K562 (cell line): ENCODE data around the gene RANBP3. TPM values are rescaled to one million over a fixed set of nuclear protein-coding genes. Genes with fewer than 3 reads are reported as not detected.

Experiments used
- BMI1 ChIP-seq: fragments of 150-350 bp; IDR thresholded peaks from 2 replicates; pipeline ENCODE4 v1.6.1; 2014; ENCODE audit warnings: low read length
- CBX1 ChIP-seq: sonication (generic); IDR thresholded peaks from 2 replicates; pipeline ENCODE4 v1.6.1; 2016; ENCODE audit warnings: antibody characterized with exemption, low read depth, mild to moderate bottlenecking
- E4F1 ChIP-seq: fragments of 250-450 bp; sonication (Bioruptor Pico); IDR thresholded peaks from 2 replicates; pipeline ENCODE4 v1.5.0; 2021; ENCODE audit warnings: mild to moderate bottlenecking, borderline replicate concordance
- FIP1L1 ChIP-seq: fragments of 200-400 bp; formaldehyde crosslinking; IDR thresholded peaks from 2 replicates; pipeline ENCODE4 v1.6.1; 2018; ENCODE audit warnings: mild to moderate bottlenecking, low read depth, low read length; ENCODE audit not compliant: poor library complexity, severe bottlenecking
- FOXK2 ChIP-seq, 2 experiments: fragments of 450-650 bp; IDR thresholded peaks in 1 of 2; conservative IDR thresholded peaks in 1 of 2; 2 replicates each; pipeline ENCODE4 v1.6.1; 2016; ENCODE audit warnings: low read depth in 2 of 2, mild to moderate bottlenecking in 1 of 2
- KAT2B ChIP-seq: IDR thresholded peaks from one replicate; pipeline ENCODE4 v1.6.1; 2012; ENCODE audit warnings: low read depth, mild to moderate bottlenecking, control low read depth, inconsistent platforms, low read length, moderate library complexity
- NR1H2 ChIP-seq: sonication (generic); formaldehyde crosslinking; IDR thresholded peaks from 2 replicates; pipeline ENCODE4 v1.4.0; 2020; ENCODE audit warnings: mild to moderate bottlenecking, missing genetic modification reagents
- PHB2 ChIP-seq: fragments of 450-650 bp; IDR thresholded peaks from 2 replicates; pipeline ENCODE4 v1.6.1; 2017; ENCODE audit warnings: low read depth
- PPARD ChIP-seq: fragments of 250-450 bp; sonication (Bioruptor Pico); IDR thresholded peaks from 2 replicates; pipeline ENCODE4 v1.8.0; 2022; ENCODE audit warnings: inconsistent platforms, mild to moderate bottlenecking, moderate library complexity
- PYGO2 ChIP-seq: fragments of 450-650 bp; IDR thresholded peaks from 2 replicates; pipeline ENCODE4 v1.6.1; 2016; ENCODE audit warnings: mild to moderate bottlenecking, missing genetic modification characterization, moderate library complexity, missing compliant biosample characterization
- RBFOX2 ChIP-seq: fragments of 200-400 bp; formaldehyde crosslinking; IDR thresholded peaks from 2 replicates; pipeline ENCODE4 v1.6.1; 2017; ENCODE audit warnings: low read depth, mild to moderate bottlenecking, low read length, moderate library complexity
- RUNX1 ChIP-seq: sonication (generic); IDR thresholded peaks from 2 replicates; pipeline ENCODE4 v1.6.1; 2016; ENCODE audit warnings: antibody characterized with exemption, low read depth
- STAT6 ChIP-seq: sonication (generic); formaldehyde crosslinking; IDR thresholded peaks from 2 replicates; pipeline ENCODE4 v1.8.1; 2023; ENCODE audit warnings: mild to moderate bottlenecking, missing genetic modification reagents
- ZBTB17 ChIP-seq: fragments of 450-650 bp; formaldehyde crosslinking; IDR thresholded peaks from 2 replicates; pipeline ENCODE4 v1.4.0; 2020; ENCODE audit warnings: mild to moderate bottlenecking
- ZMIZ1 ChIP-seq, 2 experiments: fragments of 150-350 bp in 1 of 2; IDR thresholded peaks; 2 replicates each; pipeline ENCODE4 v1.6.1; 2012 to 2016; ENCODE audit warnings: low read depth in 2 of 2, low read length in 2 of 2, mild to moderate bottlenecking in 1 of 2, moderate library complexity in 1 of 2
- ZNF140 ChIP-seq: fragments of 250-450 bp; sonication (Bioruptor Pico); IDR thresholded peaks from 2 replicates; pipeline ENCODE4 v1.8.0; 2021; ENCODE audit warnings: moderate library complexity, mild to moderate bottlenecking, inconsistent platforms
- ZNF224 ChIP-seq: sonication (generic); formaldehyde crosslinking; IDR thresholded peaks from 2 replicates; pipeline ENCODE4 v1.8.0; 2022; ENCODE audit warnings: mild to moderate bottlenecking, missing genetic modification reagents
- ZNF3 ChIP-seq: fragments of 250-450 bp; sonication (Bioruptor Pico); IDR thresholded peaks from 2 replicates; pipeline ENCODE4 v1.5.0; 2021; ENCODE audit warnings: mild to moderate bottlenecking, moderate library complexity
- ZNF583 ChIP-seq: fragments of 250-450 bp; sonication (Bioruptor Pico); IDR thresholded peaks from 2 replicates; pipeline ENCODE4 v1.4.0; 2020
- ZNF717 ChIP-seq: fragments of 250-450 bp; sonication (Bioruptor Pico); IDR thresholded peaks from 2 replicates; pipeline ENCODE4 v1.5.0; 2021
- polyA plus RNA-seq, 8 experiments: library from polyadenylated mRNA; depleted of rRNA in 4 of 8; stranded (reverse) in 5 of 8; unstranded in 3 of 8; fragments of >200 nt; fragmentation: Nextera tagmentation in 2 of 8; fragmentation: Illumina TruSeq in 1 of 8; extraction: Ambion mirVana in 2 of 8; extraction: Trizol in 1 of 8; gene quantifications; 2 replicates each; pipeline versions ENCODE4 v1.2.1 to v1.2.3, GENCODE V29; 2011 to 2014; ENCODE audit warnings: inconsistent platforms in 1 of 8, missing spikeins in 1 of 8
- total RNA-seq, 7 experiments: library from RNA; depleted of rRNA in 6 of 7; stranded (reverse); fragments of >200 nt in 6 of 7; fragmentation: Illumina TruSeq in 2 of 7; extraction: Trizol in 2 of 7; gene quantifications; 2 replicates each; pipeline versions ENCODE4 v1.2.1 to v1.2.3, GENCODE V29; 2011 to 2021; ENCODE audit warnings: low replicate concordance in 1 of 7

The RANBP3 gene
- total and polyA plus RNA-seq, 9 of the 15 experiments (the other 6 are each of a cell fraction or from before 2014, with no cell fraction given) = 0.90 to 95.1 (median 63.2) TPM

GRCh38 chr19:5977785-5978605, at the start of gene RANBP3 (continued):
- TF ChIP-seq ZMIZ1 (IDR thresholded peaks at IDR 0.05; ENCODE audit: low read depth in 2 of 2, low read length in 2 of 2) = no peak
- TF ChIP-seq ZNF717 (CRISPR knock-in tag) = no peak
- TF ChIP-seq KAT2B = peak; percentile 58
- TF ChIP-seq ZBTB17 (CRISPR knock-in tag) = peak; percentile 23; the same call in 1 of the 2 replicates
- no peak for TF ChIP-seq BMI1
- no peak for TF ChIP-seq FOXK2 (conservative IDR thresholded peaks at IDR 0.05 in 1 of 2, IDR thresholded peaks at IDR 0.05 in 1 of 2; ENCODE audit: low read depth in 2 of 2)
- no peak for TF ChIP-seq ZNF3
- TF ChIP-seq PHB2 = no peak
- TF ChIP-seq ZNF224 (CRISPR knock-in tag) = peak; percentile 93; the same call in 1 of the 2 replicates
- peak; percentile 65; the same call in 1 of the 2 replicates for TF ChIP-seq ZNF583 (CRISPR knock-in tag)
- no peak for TF ChIP-seq RUNX1
- peak; percentile 89 for TF ChIP-seq RBFOX2
- no peak; the same call in 1 of the 2 replicates for TF ChIP-seq NR1H2 (CRISPR knock-in tag)
- 0 out of 2 replicates have a peak, but pooled peaks have one; percentile 80 for TF ChIP-seq STAT6 (CRISPR knock-in tag)
- no peak for TF ChIP-seq PPARD (CRISPR knock-in tag)
- TF ChIP-seq FIP1L1 = peak; percentile 89
- no peak for TF ChIP-seq PYGO2 (tag)
- no peak for TF ChIP-seq ZNF140
- TF ChIP-seq E4F1 (CRISPR knock-in tag) = no peak
- no peak; the same call in 1 of the 2 replicates for TF ChIP-seq CBX1
